K562 (cell line): ENCODE data around the gene CD300C. TPM values are rescaled to one million over a fixed set of nuclear protein-coding genes. Genes with fewer than 3 reads are reported as not detected.

Source experiments
- ATAC-seq: fragments of 200-7000 bp; cut with Tn5 transposase; 3 replicates; pipeline ENCODE4 v1.9.1; 2020; ENCODE audit warnings: moderate library complexity
- BruUV-seq: library from RNA; stranded (reverse); fragments of 400-500 nt; replicated peaks from 2 replicates; lab custom pipeline; 2021; lab: Mats Ljungman, UMichigan
- CTCF ChIA-PET: fragments of 300-600 bp; formaldehyde crosslinking; extraction: SDS; loops from one replicate; lab custom pipeline; 2021; ENCODE audit warnings: low intra/inter-chr PET ratio; lab: Yijun Ruan, JAX
- POLR2A ChIA-PET: fragments of 300-600, 350-650 bp; sonication (Branson Sonifier 250); formaldehyde crosslinking; extraction: SDS; loops from one replicate; lab custom pipeline; 2021; ENCODE audit warnings: antibody characterized with exemption, inconsistent platforms; lab: Yijun Ruan, JAX
- DNase-seq, 4 experiments: peaks; one replicate each; pipeline versions ENCODE4 v3.0.0 to v3.0.0-alpha.2; 2011 to 2018; ENCODE audit warnings: low spot score in 3 of 4, mixed read lengths in 3 of 4; ENCODE audit errors: extremely low read depth in 1 of 4
- FAIRE-seq: peaks from 2 replicates; lab custom pipeline; 2011; peaks lifted over from hg19 to GRCh38; lab: Jason Lieb, UNC
- H2AFZ ChIP-seq: 2 replicates; pipeline ENCODE4 v1.6.0; 2011; ENCODE audit warnings: low read depth, low read length, control low read depth, inconsistent platforms
- H3K27ac ChIP-seq: fragments of 200-600 bp; 3 replicates; pipeline ENCODE4 v1.8.0; 2011; ENCODE audit warnings: low read depth, mild to moderate bottlenecking, control low read depth, inconsistent platforms, low read length, moderate library complexity, mixed read lengths; ENCODE audit errors: extremely low read depth
- H3K27me3 ChIP-seq, 2 experiments: fragments of 300-600 bp in 1 of 2; 2 replicates in 1 of 2; 3 replicates in 1 of 2; pipeline versions ENCODE4 v1.6.0 to v1.8.0; 2011; ENCODE audit warnings: inconsistent platforms in 2 of 2, low read length in 2 of 2, mild to moderate bottlenecking in 1 of 2, mixed read lengths in 1 of 2, moderate library complexity in 1 of 2; ENCODE audit not compliant: control insufficient read depth in 2 of 2, insufficient read depth in 2 of 2
- H3K36me3 ChIP-seq: fragments of 300-600 bp; 3 replicates; pipeline ENCODE4 v1.8.0; 2011; ENCODE audit warnings: mild to moderate bottlenecking, low read length, inconsistent platforms; ENCODE audit not compliant: control insufficient read depth, insufficient read depth
- H3K4me1 ChIP-seq, 2 experiments: fragments of 200-600 bp in 1 of 2; replicated peaks in 1 of 2; 2 replicates in 1 of 2; 3 replicates in 1 of 2; pipeline versions ENCODE4 v1.5.1 to v1.8.0; 2011; ENCODE audit warnings: inconsistent platforms in 2 of 2, low read length in 2 of 2, mild to moderate bottlenecking in 1 of 2, mixed read lengths in 1 of 2, moderate library complexity in 1 of 2; ENCODE audit not compliant: control insufficient read depth in 2 of 2, insufficient read depth in 2 of 2
- H3K4me2 ChIP-seq: 2 replicates; pipeline ENCODE4 v1.6.1; 2011; ENCODE audit warnings: low read length, control low read depth, inconsistent platforms, mixed read lengths; ENCODE audit not compliant: insufficient read depth
- H3K4me3 ChIP-seq: fragments of 200-600 bp; sonication (generic), shearing (Covaris generic); 2 replicates; pipeline ENCODE4 v1.5.1; 2016; ENCODE audit warnings: control low read depth, inconsistent platforms
- H3K79me2 ChIP-seq: fragments of 200-600 bp; 3 replicates; pipeline ENCODE4 v1.8.0; 2011; ENCODE audit warnings: low read length, inconsistent platforms; ENCODE audit not compliant: control insufficient read depth, insufficient read depth
- H3K9ac ChIP-seq, 2 experiments: 2 replicates each; pipeline versions ENCODE4 v1.6.0 to v1.6.1; 2011; ENCODE audit warnings: low read depth in 2 of 2, low read length in 2 of 2, control low read depth in 1 of 2, inconsistent platforms in 1 of 2, mild to moderate bottlenecking in 1 of 2, mixed read lengths in 1 of 2; ENCODE audit not compliant: insufficient read depth in 1 of 2
- H3K9me1 ChIP-seq: one replicate; pipeline ENCODE4 v1.6.0; 2011; ENCODE audit warnings: inconsistent platforms, mild to moderate bottlenecking, low read length, moderate library complexity; ENCODE audit not compliant: control insufficient read depth, insufficient read depth
- H3K9me3 ChIP-seq: replicated peaks from 2 replicates; pipeline ENCODE4 v1.5.1; 2011; ENCODE audit warnings: low read depth, low read length, inconsistent platforms; ENCODE audit not compliant: control insufficient read depth, insufficient read depth
- H4K20me1 ChIP-seq: replicated peaks from 2 replicates; pipeline ENCODE4 v1.6.1; 2011; ENCODE audit warnings: low read length, inconsistent platforms, mixed read lengths; ENCODE audit not compliant: control insufficient read depth, insufficient read depth
- FOXJ2 ChIP-seq: fragments of 200-800 bp; sonication (Bioruptor generic); IDR thresholded peaks from 2 replicates; pipeline ENCODE4 v1.6.1; 2016; ENCODE audit warnings: missing genetic modification characterization, missing compliant biosample characterization
- HDAC1 ChIP-seq, 2 experiments: fragments of 450-650 bp; IDR thresholded peaks; 2 replicates each; pipeline ENCODE4 v1.6.1; 2016 to 2017; ENCODE audit warnings: inconsistent platforms in 1 of 2, mild to moderate bottlenecking in 1 of 2, moderate library complexity in 1 of 2
- HNRNPH1 ChIP-seq: fragments of 200-400 bp; formaldehyde crosslinking; optimal IDR thresholded peaks from 2 replicates; pipeline ENCODE3; 2017; ENCODE audit warnings: low read depth, mild to moderate bottlenecking, low read length, moderate library complexity
- ILF3 ChIP-seq: fragments of 450-650 bp; IDR thresholded peaks from 2 replicates; pipeline ENCODE4 v1.6.1; 2018; ENCODE audit warnings: antibody characterized with exemption, mild to moderate bottlenecking, moderate library complexity, borderline replicate concordance
- MAFG ChIP-seq: fragments of 450-650 bp; conservative IDR thresholded peaks from 2 replicates; pipeline ENCODE4 v1.6.1; 2016; ENCODE audit warnings: missing genetic modification characterization, missing compliant biosample characterization
- MCM3 ChIP-seq: fragments of 450-650 bp; IDR thresholded peaks from 2 replicates; pipeline ENCODE4 v1.6.1; 2016
- NELFE ChIP-seq: IDR thresholded peaks from 2 replicates; pipeline ENCODE4 v1.6.1; 2011; ENCODE audit warnings: mild to moderate bottlenecking; ENCODE audit not compliant: insufficient read depth, insufficient read length
- RCOR1 ChIP-seq, 2 experiments: IDR thresholded peaks; 2 replicates each; pipeline ENCODE4 v1.6.1; 2012; ENCODE audit warnings: low read depth in 2 of 2, low read length in 2 of 2, borderline replicate concordance in 1 of 2, improper control_type of control experiment in 1 of 2
- STAG1 ChIP-seq: sonication (generic); formaldehyde crosslinking; IDR thresholded peaks from 2 replicates; pipeline ENCODE4 v1.5.0; 2020; ENCODE audit warnings: missing genetic modification reagents, borderline replicate concordance
- TRIM24 ChIP-seq, 2 experiments: fragments of 450-650 bp; IDR thresholded peaks; 2 replicates each; pipeline ENCODE4 v1.6.1; 2016
- ZFP30 ChIP-seq: fragments of 250-450 bp; sonication (Bioruptor Pico); IDR thresholded peaks from 2 replicates; pipeline ENCODE4 v1.8.0; 2022; ENCODE audit warnings: moderate library complexity, mild to moderate bottlenecking, inconsistent platforms, borderline replicate concordance
- ZNF668 ChIP-seq: fragments of 250-450 bp; sonication (Bioruptor Pico); IDR thresholded peaks from 2 replicates; pipeline ENCODE4 v1.8.0; 2022; ENCODE audit warnings: mild to moderate bottlenecking, inconsistent platforms
- ZSCAN32 ChIP-seq: fragments of 450-650 bp; formaldehyde crosslinking; IDR thresholded peaks from 2 replicates; pipeline ENCODE4 v1.4.0; 2020; ENCODE audit warnings: mild to moderate bottlenecking, moderate library complexity
- WGBS: fragments of 100-300 bp; shearing (Covaris generic); methylation state at CpG from one replicate; pipeline ENCODE4 v1.1.6; 2016; ENCODE audit warnings: low coverage, mixed read lengths; ENCODE audit not compliant: insufficient coverage; ENCODE audit errors: missing lambda C conversion rate; 5-methylcytosine and 5-hydroxymethylcytosine counted together
- in situ Hi-C: fragments of 300-500 bp; cut with MboI; formaldehyde crosslinking; loops from 4 replicates; pipeline ENCODE4 v1.15.0; 2018; ENCODE audit warnings: inconsistent platforms, mixed read lengths
- intact Hi-C: fragments of 100-400 bp; cut with micrococcal nuclease; formaldehyde crosslinking; loops from 2 replicates; pipeline ENCODE4 v1.14.2; 2022
- polyA plus RNA-seq, 8 experiments: library from polyadenylated mRNA; depleted of rRNA in 4 of 8; stranded (reverse) in 5 of 8; unstranded in 3 of 8; fragments of >200 nt; fragmentation: Nextera tagmentation in 2 of 8; fragmentation: Illumina TruSeq in 1 of 8; extraction: Ambion mirVana in 2 of 8; extraction: Trizol in 1 of 8; gene quantifications; 2 replicates each; pipeline versions ENCODE4 v1.2.1 to v1.2.3, GENCODE V29; 2011 to 2014; ENCODE audit warnings: inconsistent platforms in 1 of 8, missing spikeins in 1 of 8
- total RNA-seq, 7 experiments: library from RNA; depleted of rRNA in 6 of 7; stranded (reverse); fragments of >200 nt in 6 of 7; fragmentation: Illumina TruSeq in 2 of 7; extraction: Trizol in 2 of 7; gene quantifications; 2 replicates each; pipeline versions ENCODE4 v1.2.1 to v1.2.3, GENCODE V29; 2011 to 2021; ENCODE audit warnings: low replicate concordance in 1 of 7
- TF ChIP-seq, protein P1 (sequence below): fragments of 450-650 bp; formaldehyde crosslinking; IDR thresholded peaks from 2 replicates; pipeline ENCODE4 v1.4.0; 2020; ENCODE audit warnings: mild to moderate bottlenecking, moderate library complexity
- TF ChIP-seq, protein P2 (sequence below): fragments of 250-450 bp; sonication (Bioruptor Pico); IDR thresholded peaks from 2 replicates; pipeline ENCODE4 v1.5.0; 2020; ENCODE audit warnings: mild to moderate bottlenecking, borderline replicate concordance
- TF ChIP-seq, protein P3 (sequence below): fragments of 250-450 bp; sonication (Bioruptor Pico); IDR thresholded peaks from 2 replicates; pipeline ENCODE4 v1.8.0; 2021; ENCODE audit warnings: moderate library complexity, mild to moderate bottlenecking, inconsistent platforms

The CD300C gene
- total and polyA plus RNA-seq, 9 of the 15 experiments (the other 6 are each of a cell fraction or from before 2014, with no cell fraction given) = 0.04 to 0.16 (median 0.07) TPM; not detected in 6

DNA sequence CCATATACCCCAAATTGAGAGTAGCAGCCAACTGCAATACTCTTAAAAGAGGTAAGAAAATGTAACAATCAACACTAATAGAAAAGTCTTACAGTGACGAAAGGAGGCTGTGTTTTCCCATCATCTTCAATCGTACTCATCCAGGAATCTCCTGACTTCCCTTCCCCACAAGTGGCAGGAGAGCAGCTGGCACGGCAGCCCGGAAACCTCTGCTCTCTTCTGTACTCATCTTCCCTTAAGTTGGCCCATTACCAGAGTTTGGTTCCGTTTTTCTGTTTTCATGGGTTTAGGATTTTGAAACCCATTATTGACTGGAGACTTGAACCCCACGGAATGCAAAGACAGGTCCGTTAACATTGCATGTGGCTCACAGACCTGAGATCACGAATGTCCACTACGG is 33.1 kb upstream of the CD300C start:
- Histone ChIP-seq H3K9ac (no peak overlapping the region), H2AFZ (no peak overlapping the region), H3K9me1 (peaks cover 2% of the 10 kb centered on the region), H3K36me3 (no peaks in the 10 kb centered on the region), H3K4me3 (no peak overlapping the region), H3K9me3 (no peaks in the 10 kb centered on the region), H3K4me2 (no peak overlapping the region), H3K27me3 (peaks cover 8 to 34% of the 10 kb centered on the region in 2 experiments; a peak in 4 of 5 replicates), H4K20me1 (0 out of 2 replicates have a peak, but pooled peaks cover 3% of the 10 kb centered on the region), H3K4me1 (no peaks in the 10 kb centered on the region), H3K79me2 (no peaks in the 10 kb centered on the region), H3K27ac (no peak overlapping the region)
- ATAC-seq (no peak), FAIRE-seq (no peak), DNase-seq (no peak)
- in situ Hi-C loops (no loop called here), intact Hi-C loops (no loop called here)
- POLR2A ChIA-PET = interaction anchor here (1.0 kb wide), 2 partner anchors 13 kb away, joined by 3 read pairs; no protein-coding TSS in a partner anchor
- BruUV-seq = no TSS peak
- CTCF ChIA-PET = no interaction called here
- WGBS = 6% methylated on average over 9 of the region's 9 CpGs
- TF ChIP-seq RCOR1 (IDR thresholded peaks at IDR 0.05; ENCODE audit: borderline replicate concordance in 1 of 2, low read depth in 2 of 2, low read length in 2 of 2) (no peak), ILF3 (no peak), NELFE (no peak), TRIM24 (IDR thresholded peaks at IDR 0.05) (no peak), HNRNPH1 (no peak), HDAC1 (IDR thresholded peaks at IDR 0.05) (no peak), STAG1 (CRISPR knock-in tag) (no peak), MAFG (tag) (no peak), ZSCAN32 (CRISPR knock-in tag) (no peak), ZNF668 (CRISPR knock-in tag) (no peak), ZFP30 (no peak), FOXJ2 (no peak), MCM3 (no peak)
- TF ChIP-seq, protein P1, sequence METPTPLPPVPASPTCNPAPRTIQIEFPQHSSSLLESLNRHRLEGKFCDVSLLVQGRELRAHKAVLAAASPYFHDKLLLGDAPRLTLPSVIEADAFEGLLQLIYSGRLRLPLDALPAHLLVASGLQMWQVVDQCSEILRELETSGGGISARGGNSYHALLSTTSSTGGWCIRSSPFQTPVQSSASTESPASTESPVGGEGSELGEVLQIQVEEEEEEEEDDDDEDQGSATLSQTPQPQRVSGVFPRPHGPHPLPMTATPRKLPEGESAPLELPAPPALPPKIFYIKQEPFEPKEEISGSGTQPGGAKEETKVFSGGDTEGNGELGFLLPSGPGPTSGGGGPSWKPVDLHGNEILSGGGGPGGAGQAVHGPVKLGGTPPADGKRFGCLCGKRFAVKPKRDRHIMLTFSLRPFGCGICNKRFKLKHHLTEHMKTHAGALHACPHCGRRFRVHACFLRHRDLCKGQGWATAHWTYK (CRISPR knock-in tag) = no peak
- TF ChIP-seq, protein P2, sequence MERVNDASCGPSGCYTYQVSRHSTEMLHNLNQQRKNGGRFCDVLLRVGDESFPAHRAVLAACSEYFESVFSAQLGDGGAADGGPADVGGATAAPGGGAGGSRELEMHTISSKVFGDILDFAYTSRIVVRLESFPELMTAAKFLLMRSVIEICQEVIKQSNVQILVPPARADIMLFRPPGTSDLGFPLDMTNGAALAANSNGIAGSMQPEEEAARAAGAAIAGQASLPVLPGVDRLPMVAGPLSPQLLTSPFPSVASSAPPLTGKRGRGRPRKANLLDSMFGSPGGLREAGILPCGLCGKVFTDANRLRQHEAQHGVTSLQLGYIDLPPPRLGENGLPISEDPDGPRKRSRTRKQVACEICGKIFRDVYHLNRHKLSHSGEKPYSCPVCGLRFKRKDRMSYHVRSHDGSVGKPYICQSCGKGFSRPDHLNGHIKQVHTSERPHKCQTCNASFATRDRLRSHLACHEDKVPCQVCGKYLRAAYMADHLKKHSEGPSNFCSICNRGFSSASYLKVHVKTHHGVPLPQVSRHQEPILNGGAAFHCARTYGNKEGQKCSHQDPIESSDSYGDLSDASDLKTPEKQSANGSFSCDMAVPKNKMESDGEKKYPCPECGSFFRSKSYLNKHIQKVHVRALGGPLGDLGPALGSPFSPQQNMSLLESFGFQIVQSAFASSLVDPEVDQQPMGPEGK (CRISPR knock-in tag) = no peak
- TF ChIP-seq, protein P3, sequence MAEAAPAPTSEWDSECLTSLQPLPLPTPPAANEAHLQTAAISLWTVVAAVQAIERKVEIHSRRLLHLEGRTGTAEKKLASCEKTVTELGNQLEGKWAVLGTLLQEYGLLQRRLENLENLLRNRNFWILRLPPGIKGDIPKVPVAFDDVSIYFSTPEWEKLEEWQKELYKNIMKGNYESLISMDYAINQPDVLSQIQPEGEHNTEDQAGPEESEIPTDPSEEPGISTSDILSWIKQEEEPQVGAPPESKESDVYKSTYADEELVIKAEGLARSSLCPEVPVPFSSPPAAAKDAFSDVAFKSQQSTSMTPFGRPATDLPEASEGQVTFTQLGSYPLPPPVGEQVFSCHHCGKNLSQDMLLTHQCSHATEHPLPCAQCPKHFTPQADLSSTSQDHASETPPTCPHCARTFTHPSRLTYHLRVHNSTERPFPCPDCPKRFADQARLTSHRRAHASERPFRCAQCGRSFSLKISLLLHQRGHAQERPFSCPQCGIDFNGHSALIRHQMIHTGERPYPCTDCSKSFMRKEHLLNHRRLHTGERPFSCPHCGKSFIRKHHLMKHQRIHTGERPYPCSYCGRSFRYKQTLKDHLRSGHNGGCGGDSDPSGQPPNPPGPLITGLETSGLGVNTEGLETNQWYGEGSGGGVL (CRISPR knock-in tag) = no peak
